Kidney (tissue), 14 donors: Measurements from ENCODE around the gene ZNF610. TPM values are rescaled to one million over a fixed set of nuclear protein-coding genes. Genes with fewer than 3 reads are reported as not detected.

Experiments
- DNase-seq, 5 donors: peaks; one replicate each; pipeline ENCODE4 v3.0.0-alpha.2; 2013 to 2020
- FAIRE-seq: peaks from 2 replicates; lab custom pipeline; 2012; peaks lifted over from hg19 to GRCh38; lab: Jason Lieb, UNC
- H3K27ac ChIP-seq, 2 donors: one replicate each; pipeline ENCODE4 v1.7.0; 2013; ENCODE audit warnings: low read depth in 2 of 2, low read length in 2 of 2, inconsistent platforms in 1 of 2
- H3K27me3 ChIP-seq: one replicate; pipeline ENCODE4 v1.7.1; 2013; ENCODE audit warnings: low read length, inconsistent platforms; ENCODE audit not compliant: control insufficient read depth, insufficient read depth
- H3K36me3 ChIP-seq, 3 donors: one replicate each; pipeline versions ENCODE4 v1.7.0 to v1.7.1; 2013; ENCODE audit warnings: low read length in 3 of 3, control low read depth in 1 of 3, inconsistent platforms in 1 of 3; ENCODE audit not compliant: insufficient read depth in 3 of 3, control insufficient read depth in 2 of 3
- H3K4me1 ChIP-seq, 3 donors: one replicate each; pipeline versions ENCODE4 v1.7.0 to v1.7.1; 2013; ENCODE audit warnings: low read length in 3 of 3, inconsistent platforms in 1 of 3, low read depth in 1 of 3; ENCODE audit not compliant: control insufficient read depth in 2 of 3, insufficient read depth in 2 of 3
- H3K4me3 ChIP-seq, 3 donors: one replicate each; pipeline versions ENCODE4 v1.7.0 to v1.8.1; 2013; ENCODE audit warnings: low read length in 3 of 3, control low read depth in 1 of 3, inconsistent platforms in 1 of 3
- H3K9ac ChIP-seq, 3 donors: one replicate each; pipeline versions ENCODE4 v1.7.0 to v1.7.1; 2013; ENCODE audit warnings: low read length in 3 of 3, control low read depth in 1 of 3, inconsistent platforms in 1 of 3
- H3K9me3 ChIP-seq, 3 donors: one replicate each; pipeline versions ENCODE4 v1.7.0 to v1.7.1; 2013; ENCODE audit warnings: low read length in 3 of 3, control low read depth in 1 of 3, inconsistent platforms in 1 of 3; ENCODE audit not compliant: control insufficient read depth in 2 of 3, insufficient read depth in 1 of 3
- intact Hi-C: fragments of 100-400 bp; cut with DNase I; formaldehyde crosslinking; loops from one replicate; pipeline ENCODE4 v1.11.1; 2022
- polyA plus RNA-seq: library from polyadenylated mRNA; stranded (reverse); fragments of 350-450 nt; fragmentation: Illumina TruSeq; extraction: RNeasy Lipid Tissue Mini Kit (QIAGEN cat#74804); gene quantifications from one replicate; pipeline ENCODE4 v1.2.3, GENCODE V29; 2014; ENCODE audit warnings: low read depth, low replicate concordance; ENCODE audit not compliant: insufficient read depth
- total RNA-seq: library from RNA; stranded (reverse); fragmentation: NEBNext Ultra II Directional; extraction: Animal tissue kit (Norgen Biotek cat#: 25700); gene quantifications from one replicate; pipeline ENCODE4 v1.2.1, GENCODE V29; 2021
- TF ChIP-seq, protein P1 (sequence below): IDR thresholded peaks from 3 replicates; pipeline ENCODE4 v1.5.1; 2012; ENCODE audit warnings: mild to moderate bottlenecking, moderate library complexity, borderline replicate concordance; ENCODE audit not compliant: insufficient read depth; ENCODE audit errors: extremely low read depth
- donor health status: control.
- donor health status: control.
- donor health status: control.
- donor health status: control.
- donor health status: control.
- donor health status: DM: yes; HTN: yes; CAD: no.
- donor health status: Normal renal cell carcinoma (clear cell type).

The ZNF610 gene
- total and polyA plus RNA-seq, 2 donors from 2014 or later: 4.2 to 4.9 TPM

DNA sequence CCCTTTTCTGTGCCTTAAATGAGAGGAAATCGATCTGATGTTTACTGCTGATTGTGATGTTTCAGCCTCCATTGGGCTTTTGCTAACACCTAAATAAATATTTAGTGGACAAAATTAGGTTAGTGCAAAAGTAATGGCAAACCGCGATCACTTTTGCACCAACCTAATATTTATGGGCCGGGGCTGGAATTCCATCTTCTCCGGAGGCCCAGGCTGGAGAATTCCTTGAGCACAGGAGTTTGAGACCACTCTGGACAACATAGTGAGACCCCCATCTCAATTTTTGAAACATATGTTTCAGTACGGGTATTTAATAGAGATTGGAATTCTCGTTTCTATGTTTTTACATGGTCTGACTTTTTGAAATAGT lies 34.3 kb downstream of the ZNF610 start:
- TF ChIP-seq, protein P1, sequence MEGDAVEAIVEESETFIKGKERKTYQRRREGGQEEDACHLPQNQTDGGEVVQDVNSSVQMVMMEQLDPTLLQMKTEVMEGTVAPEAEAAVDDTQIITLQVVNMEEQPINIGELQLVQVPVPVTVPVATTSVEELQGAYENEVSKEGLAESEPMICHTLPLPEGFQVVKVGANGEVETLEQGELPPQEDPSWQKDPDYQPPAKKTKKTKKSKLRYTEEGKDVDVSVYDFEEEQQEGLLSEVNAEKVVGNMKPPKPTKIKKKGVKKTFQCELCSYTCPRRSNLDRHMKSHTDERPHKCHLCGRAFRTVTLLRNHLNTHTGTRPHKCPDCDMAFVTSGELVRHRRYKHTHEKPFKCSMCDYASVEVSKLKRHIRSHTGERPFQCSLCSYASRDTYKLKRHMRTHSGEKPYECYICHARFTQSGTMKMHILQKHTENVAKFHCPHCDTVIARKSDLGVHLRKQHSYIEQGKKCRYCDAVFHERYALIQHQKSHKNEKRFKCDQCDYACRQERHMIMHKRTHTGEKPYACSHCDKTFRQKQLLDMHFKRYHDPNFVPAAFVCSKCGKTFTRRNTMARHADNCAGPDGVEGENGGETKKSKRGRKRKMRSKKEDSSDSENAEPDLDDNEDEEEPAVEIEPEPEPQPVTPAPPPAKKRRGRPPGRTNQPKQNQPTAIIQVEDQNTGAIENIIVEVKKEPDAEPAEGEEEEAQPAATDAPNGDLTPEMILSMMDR: no peak
- DNase-seq (no peak), FAIRE-seq (no peak)
- H3K27me3 ChIP-seq: no peaks in the 10 kb centered on the region
- H3K4me3 ChIP-seq: peak overlapping the region; percentile 90 to 99 (median 90)
- peak overlapping the region; percentile 69 to 98 (median 87) for H3K9ac ChIP-seq
- peaks cover 12 to 23% (median 21%) of the 10 kb centered on the region in 3 donors for H3K36me3 ChIP-seq
- intact Hi-C loops: no loop called here
- H3K27ac ChIP-seq: peak overlapping the region; percentile 98
- H3K9me3 ChIP-seq: peaks cover 4 to 21% (median 12%) of the 10 kb centered on the region in 3 donors
- peaks cover 0 to 2% (median 0%) of the 10 kb centered on the region in 3 donors for H3K4me1 ChIP-seq

DNA sequence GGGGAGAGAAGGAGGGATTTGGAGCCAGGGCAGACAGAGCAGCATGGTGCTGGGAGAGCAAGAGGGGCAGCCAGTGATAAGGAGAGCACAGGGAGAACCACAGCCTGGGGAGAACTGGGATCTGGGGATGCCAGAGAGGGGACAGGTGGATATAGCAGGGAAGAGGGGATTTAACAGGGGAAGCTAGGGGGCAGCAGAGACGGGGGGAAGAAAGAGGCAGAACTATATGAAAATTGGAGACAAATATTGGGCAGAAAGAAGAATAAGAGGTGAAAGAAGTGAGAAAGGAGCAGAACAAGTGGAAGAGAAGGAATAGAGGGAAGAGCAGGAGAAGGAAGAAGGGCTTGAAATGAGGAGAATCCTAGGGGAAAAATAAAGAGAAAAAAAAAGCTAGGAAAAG lies 55.1 kb downstream of the ZNF610 start:
- Histone ChIP-seq H3K36me3 (peaks cover 3 to 7% (median 7%) of the 10 kb centered on the region in 3 donors), H3K4me3 (no peak overlapping the region), H3K27me3 (no peaks in the 10 kb centered on the region), H3K9me3 (peaks cover 3 to 34% (median 4%) of the 10 kb centered on the region in 3 donors), H3K4me1 (no peaks in the 10 kb centered on the region), H3K9ac (no peak overlapping the region), H3K27ac (no peak overlapping the region)
- TF ChIP-seq, protein P1: no peak
- intact Hi-C loops: no loop called here
- FAIRE-seq: no peak
- no peak for DNase-seq

DNA sequence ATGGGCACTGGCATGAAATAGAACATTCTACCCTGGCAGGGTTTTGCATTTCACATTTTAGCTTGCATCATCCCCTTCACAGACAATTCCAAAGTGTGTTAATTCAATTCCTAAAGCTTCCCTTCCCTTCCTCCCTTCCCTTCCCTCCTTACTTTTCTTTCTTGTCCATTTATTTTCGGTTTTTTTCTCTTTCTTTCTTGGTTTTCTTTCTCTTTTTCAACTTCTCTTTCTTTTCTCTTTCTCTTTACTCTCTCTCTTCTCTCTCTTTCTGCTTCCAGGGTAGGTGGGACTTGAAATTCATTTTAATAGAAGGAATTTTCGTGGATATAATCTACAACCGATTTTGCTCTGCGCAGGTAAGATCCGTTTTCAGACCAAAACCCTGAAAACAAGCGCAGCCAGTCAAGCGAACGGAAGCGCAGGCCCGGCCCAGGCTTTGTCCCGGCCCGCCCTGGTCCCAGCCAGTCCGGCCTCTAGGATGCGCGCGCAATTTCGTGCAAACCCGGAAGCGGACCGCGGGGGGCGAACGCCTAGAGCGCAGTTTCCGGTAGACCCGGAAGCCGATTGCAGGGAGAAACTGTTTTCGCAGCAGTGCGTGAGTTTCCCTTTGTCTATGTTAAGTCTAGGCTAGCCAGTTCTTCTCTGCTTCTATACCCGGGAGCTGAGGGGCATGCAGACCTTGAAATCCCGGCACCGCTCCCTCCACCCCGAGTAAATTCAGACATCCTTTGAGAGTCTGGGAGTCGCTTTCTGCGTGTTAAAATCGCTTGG lies 61.5 kb downstream of the ZNF610 start, which contains the start of gene ZNF528:
Gene ZNF528 (plus strand): TSS at position 540 of the 771 bp plus-strand sequence. CDS start 4,165 bp downstream, outside the sequence.
- H3K27ac ChIP-seq: peak within 1 kb of the TSS in 1 of 2 donors; percentile 60
- FAIRE-seq: peak; percentile 56
- no peaks in the 10 kb centered on the region for H3K27me3 ChIP-seq
- peak; percentile 97 to 99 (median 98) for DNase-seq
- H3K4me1 ChIP-seq: peaks cover 0 to 10% (median 6%) of the 10 kb centered on the region in 3 donors
- peak within 1 kb of the TSS; percentile 60 to 79 (median 78) for H3K9ac ChIP-seq
- intact Hi-C loops: no loop called here
- H3K9me3 ChIP-seq: peaks cover 0 to 8% (median 4%) of the 10 kb centered on the region in 3 donors
- peaks cover 10 to 19% (median 16%) of the 10 kb centered on the region in 3 donors for H3K36me3 ChIP-seq
- TF ChIP-seq, protein P1: no peak
- peak within 1 kb of the TSS; percentile 76 to 97 (median 93) for H3K4me3 ChIP-seq
